Superior temporal gyrus (tissue), 1 donor: ENCODE data around the gene PGLYRP4.
"Not testable (repeated sequence)": the region's sequence is repeated elsewhere in the genome, so short reads cannot be mapped to it uniquely, and the experiment has no call there.

ENCODE experiments used
- DNase-seq: peaks from one replicate; pipeline ENCODE4 v3.0.0-alpha.2; 2016; ENCODE audit errors: extremely low spot score

PGLYRP4 gene

DNA sequence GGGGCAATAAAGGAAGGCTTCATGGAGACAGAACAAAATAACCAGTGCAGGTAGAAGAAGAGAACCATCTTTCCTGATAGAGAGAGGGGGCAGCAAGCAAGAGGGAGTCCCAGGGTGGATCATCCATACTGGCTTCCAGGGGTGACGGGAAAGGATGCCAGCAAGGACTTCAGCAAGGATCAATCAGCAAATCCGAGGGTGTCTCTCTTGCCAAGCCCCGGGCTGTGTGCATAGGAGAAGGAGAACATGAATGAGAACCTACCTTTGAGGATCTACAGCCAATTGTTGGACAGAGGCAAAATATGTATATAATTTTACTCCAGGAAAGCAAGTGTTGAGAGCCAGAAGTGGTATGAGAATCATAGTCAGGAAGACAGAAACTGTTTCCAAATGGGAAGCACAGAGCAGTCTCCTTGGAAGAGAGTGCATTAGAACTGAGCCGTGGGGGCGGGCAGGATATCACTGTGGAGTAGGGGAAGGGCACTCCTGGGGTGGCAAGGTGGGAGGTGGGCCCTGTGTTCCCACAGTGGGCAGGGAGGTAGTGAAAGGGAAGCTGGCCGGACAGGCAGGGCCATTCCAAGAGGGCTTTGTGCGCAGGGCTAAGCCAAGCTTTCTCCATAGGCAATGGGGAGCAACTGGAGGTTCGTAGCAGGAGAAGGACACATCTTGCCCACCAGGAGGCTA is 7.9 kb upstream of the PGLYRP4 start:
- DNase-seq: no peak

DNA sequence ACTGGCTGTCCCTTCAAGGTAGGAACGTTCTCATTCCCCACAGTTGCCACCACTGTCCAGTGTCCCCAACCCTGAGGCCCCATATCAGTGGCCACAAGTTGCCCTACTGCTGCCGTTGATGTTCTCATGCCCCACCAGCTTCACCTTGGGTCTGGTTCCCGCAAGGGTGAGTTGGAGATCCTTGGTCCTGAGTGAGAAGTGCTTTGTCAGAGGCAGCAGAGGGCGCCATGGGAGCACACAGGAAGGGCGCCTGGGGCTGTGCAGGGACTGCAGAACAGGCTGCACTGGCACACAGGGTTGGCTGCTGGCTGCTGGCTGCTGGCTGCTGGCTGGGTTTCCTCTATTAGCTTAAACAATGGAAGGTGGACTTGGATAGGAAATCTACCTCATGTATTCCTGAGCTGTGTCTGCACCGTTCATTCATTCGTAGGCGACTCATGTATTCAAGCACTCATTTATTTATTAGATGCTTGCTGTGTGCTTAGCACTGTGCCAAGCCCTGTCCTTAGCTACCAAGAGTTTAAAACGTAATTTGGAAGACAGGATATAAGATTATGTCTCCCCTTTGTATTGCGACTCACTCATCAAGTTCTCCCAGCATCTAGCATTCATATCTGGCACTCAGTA is 6.9 kb upstream of the PGLYRP4 start:
- no peak for DNase-seq

DNA sequence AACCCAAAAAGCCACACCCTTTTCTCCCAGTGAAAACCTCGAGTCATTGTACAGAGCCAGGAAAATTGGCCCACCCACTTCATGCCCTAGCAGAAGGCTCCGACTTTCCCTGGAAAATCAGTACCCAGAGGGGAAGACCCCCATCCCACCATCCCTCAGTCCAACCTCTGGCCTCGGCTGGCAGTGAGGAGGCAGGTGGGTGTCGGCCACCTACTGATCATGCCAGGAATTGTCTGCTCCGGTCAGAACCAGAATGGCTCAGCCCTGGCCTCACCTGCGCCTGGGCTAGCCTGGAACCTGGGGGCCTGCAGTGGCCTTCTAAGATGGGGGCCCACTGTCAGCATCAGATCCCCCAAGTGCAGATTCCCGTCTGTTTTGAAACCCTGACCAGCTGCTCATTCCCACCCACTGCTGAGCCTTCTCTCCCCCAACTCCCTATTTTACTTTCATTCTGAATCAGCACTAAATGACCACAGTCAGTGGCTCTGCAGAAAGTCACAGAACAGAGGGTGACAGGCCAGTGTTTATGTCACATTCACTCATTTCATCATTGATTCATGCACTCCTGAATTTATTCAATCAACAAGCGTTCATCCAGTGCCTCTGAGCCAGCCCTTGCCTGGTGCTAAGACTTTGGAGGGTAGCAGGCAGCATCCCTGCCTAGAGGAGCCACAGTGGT is 6.0 kb upstream of the PGLYRP4 start:
- DNase-seq: no peak

DNA sequence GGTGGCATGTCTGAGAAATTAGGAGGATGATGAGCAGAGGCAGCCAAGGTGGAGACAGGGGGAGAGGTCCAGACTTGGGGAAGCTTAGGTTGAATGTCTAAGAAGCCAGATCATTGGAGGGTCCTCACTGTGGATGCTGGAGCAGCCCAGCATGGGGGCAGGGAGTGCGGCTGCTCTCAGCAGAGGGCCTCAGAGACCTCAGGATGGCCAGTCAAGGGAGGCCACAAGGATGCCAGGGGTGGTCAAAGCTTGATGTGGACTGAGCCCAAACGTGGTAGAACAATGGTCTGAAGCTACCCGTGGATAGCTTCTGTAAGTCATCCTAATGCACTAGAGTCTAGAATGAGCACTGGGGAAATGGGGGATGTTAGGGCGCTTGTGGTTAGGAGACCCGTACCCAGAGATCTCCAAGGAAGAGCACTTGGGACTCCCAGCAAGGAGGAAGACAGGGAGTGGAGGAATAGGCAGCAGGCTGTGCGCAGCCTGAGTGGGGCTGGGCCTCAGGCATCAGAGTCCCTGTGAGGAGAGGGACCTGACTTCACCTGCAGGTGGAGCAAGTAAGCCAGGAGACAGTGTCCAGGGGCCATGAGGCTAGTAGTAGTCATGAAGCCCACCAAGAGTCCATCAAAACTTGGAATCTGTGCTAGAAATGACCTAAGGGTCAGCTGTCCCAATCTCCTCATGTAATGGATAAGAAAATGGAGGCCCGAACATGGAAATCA is 4.7 kb upstream of the PGLYRP4 start:
- DNase-seq: no peak

DNA sequence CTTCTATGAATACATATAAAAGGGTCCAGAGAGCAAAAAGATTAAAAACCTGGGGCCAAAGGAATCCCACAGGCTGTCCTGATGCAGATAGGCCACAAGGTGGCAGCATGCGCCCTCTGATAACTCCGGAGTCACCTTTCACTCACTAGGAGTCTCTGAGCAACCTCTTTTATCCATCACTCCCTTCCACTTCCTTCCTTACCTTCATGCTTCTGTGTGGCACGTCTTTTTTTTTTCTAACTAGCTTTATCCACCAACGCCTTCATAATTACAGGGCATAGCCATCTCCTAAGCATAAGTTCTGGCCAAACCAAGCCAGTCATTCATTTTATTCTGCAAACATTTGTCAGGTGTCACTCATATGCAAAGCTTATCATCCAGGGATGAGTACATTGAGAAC is 3.9 kb upstream of the PGLYRP4 start:
- peak; percentile 87 for DNase-seq

DNA sequence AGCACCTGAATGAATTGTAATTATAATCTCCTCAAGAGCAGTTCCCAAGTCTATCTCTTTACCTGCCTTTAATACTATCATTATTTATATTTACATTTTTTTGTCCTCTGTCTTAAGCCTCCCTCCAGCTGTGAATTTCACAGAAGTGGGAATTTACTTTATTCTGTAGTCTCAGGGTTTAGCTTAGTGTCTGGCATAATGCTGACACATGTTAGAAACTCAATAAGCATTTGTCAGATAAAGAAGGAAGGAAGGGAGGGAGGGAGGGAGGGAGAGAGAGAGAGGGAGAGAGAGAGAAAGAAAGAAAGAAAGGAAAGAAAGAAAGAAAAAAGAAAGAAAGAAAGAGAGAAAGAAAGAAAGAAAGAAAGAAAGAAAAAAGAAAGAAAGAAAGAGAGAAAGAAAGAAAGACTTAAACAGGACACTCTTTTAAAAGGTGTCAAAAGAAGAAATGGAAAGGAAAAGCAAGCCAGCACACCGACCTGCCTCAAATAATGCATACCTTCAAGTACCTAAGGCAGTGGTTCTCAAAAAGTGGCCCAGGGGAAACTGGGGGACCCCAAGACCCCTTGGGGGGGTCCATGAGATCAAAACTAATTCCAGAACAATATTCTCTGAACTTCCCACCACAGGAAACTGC is 1.8 kb upstream of the PGLYRP4 start:
- DNase-seq: no peak

DNA sequence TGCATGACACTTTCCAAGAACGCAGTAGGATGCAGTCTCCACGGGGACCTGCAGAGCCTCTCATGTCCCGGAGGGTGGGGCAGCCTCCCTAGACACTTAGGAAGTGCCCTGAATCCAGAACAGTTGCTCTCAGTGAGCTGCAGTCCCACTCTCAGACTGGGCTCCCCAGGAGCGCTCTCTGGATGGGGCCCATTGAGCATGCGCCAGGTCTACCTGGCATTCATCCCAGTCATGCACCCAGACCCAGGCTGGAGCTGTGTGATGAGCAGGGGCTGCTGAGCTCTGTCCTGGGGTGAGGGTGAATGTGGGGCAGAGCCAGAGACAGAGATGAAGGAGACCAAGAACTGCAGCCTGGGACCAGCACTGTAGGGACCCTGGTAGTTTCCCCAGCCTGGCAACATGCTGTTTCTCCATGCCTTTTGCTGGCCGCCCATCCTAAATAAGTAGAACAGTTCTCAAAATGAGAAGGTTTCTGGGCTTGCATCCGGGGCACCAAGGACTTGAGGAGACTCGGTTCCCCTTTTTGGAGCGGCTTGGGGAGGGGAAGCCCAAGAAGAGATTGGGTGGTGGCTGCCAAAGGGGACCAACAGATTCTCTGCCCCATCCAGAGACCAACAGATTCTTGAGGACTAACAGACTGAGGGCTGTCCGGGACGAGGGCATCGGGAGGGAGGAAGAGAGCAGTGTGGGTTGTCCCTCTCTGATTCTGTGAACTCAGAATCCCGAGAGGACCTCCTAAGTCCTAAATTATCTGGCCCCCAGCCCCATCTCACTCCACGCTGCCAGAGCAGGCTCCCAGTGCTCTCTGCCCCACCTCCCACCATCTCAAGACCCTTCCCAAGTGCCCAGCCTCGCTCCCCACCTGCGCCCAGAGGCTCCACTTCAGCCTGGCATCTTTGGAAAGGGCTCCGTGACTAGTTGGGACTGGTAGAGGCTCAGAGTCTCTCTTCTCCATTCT is 1.0 kb upstream of the PGLYRP4 start:
- no peak for DNase-seq

DNA sequence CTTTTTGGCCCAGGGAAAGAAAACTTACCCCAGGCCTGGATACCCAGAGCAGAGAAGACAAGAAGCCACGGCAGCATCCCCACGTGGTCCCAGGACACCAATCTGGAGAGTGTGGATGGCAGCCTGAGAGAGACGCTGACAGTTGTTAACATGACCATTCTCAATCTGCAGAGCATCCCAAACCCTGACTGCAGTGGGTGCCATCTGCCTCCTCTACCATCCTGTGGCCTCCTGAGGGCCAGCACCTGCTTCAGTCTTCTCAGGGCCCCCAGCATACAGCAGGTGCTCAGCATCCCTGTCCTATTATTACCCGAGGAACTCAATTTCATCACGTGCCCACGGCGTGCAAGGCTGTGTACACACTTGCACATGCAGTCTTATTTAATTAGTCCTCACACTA is 785 bp downstream of the PGLYRP4 start:
- no peak for DNase-seq

DNA sequence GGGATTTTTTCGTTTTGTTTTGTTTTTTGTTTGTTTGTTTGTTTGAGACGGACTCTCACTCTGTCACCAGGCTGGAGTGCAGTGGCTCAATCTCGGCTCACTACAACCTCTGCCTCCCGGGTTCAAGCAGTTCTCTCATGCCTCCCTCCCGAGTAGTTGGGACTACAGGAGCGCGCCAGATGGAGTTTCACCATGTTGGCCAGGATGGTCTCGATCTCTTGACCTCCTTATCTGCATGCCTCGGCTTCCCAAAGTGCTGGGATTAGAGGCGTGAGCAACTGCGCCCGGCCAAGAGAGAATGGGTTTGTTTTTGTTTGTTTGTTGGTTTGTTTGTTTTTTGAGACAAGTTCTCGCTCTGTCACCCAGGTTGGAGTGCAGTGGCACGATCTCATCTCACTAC is 1.6 kb downstream of the PGLYRP4 start:
- DNase-seq: not testable (repeated sequence)

DNA sequence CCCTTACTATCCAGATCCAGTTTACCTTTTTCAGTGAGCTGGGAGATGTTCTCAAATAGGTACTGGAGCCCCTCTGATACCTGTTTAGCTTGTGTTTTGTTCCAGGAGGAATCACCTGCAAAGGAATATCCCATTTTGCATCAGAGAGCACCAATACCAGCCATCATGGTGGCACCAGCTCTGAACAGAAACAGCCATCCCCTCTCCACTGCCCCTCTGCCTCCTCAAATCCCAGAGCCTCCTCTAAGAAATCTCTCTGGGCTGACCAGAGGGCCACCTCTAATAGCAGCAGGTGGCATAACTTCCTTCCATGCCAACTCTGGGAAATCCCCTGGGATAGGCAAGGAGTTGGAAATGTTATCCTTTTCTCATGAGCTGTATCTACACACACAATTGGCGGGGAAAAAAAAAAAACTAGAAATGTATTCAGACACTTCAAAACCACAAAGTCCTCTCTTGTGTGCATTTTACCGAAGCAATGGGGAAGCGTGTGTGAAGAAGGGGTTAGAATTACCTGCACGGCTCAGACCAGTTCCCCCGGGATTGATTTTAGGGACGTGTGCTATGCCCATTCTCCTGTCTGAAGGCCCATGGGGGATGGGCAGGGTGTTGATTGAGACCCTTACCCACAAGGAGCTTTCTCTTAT is 2.4 kb downstream of the PGLYRP4 start:
- DNase-seq: no peak

DNA sequence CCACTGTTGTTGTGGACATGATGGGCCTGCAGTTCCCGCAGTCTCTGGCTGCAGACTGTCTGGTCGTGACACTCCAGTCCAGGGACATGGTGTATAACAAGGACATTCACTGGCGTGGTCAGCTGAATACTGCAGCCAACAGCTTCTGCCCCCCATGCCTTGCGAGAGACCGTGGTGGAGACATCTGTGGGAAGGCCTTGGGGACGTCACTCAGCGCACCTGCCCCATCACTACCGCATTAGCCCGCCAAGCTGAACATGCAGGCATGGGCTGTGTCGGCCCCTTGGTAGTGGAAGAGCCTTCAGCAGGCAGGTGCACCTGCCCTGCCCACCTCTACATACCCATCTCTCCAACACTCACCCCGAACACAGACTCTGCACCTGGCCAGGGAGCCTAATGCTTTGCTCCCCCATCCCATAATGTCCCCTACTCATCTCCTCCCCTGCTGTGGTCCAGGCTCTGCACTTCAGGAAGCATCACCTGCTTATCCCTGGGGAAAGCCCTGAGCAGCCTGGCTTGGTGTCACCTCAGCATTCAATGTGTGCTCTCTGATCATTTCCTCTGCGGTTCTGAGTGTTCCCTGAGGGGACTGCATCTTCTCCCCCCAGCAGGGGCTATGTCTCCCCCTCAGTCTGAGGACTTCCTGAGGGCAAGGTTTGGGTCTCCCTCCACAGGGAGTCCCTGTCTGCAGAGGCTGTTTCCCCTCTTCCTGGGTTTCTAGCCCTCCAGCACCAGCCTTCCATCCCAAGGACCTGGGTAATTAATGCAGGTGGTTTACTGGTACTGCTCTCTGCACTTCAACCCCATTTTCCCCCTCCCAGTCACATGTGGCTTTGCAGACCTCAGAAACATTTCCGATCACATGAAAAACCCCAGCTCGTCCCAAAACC is 3.2 kb downstream of the PGLYRP4 start:
- DNase-seq: no peak

DNA sequence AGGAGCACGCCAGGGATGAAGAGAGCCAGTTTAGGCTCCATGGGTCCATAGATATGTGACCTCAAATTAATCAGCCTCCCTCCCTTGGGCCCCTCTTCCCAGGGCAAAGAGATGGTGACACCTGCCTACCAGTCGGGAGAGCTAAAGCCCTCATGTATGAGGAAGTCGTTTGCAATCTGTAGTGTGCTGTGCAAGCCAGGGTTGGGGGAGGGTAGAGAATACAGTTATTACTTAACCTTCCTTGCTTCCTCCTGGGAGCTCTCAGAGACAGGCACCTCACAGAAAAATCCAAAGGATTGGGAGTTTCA is 4.0 kb downstream of the PGLYRP4 start:
- no peak for DNase-seq

DNA sequence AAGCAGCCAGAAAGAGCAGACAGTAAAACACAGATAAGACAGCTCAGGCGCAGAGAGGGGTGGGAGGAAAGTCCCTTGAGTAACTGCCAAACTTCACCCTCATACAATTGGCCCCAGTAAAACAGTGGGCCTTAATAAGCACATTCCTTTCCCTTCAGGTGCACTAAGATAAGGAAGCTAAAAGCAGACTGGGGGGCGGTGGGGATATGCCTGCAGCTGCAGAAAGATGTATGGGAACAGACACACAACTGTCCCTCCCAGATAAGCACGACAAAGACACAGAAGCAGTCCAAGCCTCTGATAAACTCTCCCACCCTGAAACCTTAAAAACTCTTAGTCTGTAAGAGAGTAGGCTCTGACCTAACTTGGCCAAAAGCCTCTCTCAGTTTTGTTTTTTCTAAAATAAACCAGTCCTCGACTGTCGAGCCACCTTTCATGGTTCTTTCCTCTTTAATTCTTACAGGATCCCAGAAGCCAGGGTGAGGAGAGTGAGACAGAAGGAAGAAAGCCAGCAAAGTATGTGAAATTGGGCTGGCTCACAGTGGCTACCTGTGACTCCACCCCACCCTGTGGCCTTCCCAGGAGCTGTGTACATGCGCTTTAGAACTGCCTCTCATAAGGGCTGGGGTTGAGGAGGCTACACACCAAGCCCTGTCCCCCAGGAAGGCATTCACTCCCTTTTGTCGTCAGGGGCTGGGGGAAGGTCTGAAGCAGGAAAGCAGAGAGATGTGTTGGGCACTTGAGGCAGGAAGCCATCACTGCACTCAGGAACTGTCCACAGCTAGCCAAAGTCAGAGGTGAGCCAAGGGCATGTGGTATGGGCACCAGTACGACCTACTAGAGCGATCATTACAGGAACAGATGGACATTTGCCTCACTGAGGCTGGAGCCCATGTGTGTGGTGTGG is 4.6 kb downstream of the PGLYRP4 start:
- DNase-seq: no peak

DNA sequence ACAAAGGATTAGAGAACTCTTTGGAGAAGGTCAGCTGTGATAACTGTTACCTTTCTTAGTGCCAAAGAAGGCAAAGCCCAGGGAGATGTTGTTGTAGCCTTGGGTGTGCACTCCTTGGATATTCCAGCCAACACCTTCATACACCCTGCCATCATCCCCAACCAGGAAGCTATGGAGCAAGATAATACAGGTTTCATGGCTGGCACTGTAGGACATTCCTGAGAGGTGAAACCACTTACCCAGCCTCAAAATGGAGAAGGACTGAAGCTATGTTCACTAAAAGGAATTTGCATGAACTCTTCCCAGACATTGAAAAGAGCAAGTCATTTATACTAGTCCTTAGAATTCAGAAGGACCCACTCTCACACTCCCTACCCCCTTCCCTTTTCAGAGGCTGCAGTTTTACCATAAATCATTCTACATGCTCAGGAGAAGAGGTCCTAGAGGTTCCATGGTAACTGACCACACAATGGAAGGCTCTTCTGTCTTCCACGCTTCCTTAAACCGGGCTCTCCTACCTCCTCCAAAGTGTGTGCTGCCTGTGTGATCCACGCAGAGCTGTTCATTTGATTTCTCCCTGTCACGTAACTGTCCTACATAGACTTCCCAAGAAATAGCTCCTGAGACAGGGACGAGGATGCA is 5.5 kb downstream of the PGLYRP4 start:
- DNase-seq: no peak

DNA sequence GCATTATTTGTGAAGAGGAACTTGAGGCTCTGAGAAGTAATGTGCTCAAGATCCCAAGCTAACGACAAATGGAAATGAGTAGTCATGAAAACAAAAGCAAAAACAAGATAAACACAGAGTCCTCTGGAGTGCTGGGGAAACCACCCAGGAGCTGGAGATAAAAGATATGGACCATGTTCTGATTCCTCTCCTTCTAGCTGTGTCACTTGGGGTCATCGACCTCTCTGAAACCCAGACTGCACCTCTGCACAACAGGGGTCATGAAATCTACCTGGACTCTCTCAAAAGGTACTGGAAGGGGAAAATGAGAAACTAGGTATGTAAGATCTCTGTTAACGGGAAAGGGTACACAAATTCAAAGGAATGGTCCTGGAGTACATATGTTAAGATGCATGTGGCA is 6.5 kb downstream of the PGLYRP4 start:
- no peak for DNase-seq

DNA sequence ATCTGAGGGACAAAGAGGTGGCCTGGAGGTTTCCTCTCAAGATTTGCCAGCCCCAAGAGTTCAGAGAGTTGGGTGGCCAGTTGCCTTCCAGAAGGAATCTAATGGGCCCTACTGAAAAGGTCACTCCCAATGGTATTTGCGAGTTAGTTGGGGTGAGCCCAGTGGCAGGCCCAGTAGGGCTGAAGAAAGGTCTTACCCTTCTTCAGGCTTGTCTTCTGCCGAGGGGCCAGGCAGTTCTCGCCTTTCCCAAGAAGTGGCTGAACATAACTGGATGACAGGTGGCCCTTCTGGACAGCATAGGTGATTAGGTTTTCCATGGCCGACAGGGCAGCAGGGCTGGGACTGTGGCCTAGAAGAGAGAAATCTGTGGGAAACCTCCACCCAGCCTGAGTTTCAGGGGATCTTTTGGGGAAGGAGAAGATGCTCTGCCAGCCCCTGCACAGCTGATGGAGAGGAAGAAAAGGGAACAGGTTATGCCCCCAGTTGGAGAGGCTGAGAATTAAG is 7.2 kb downstream of the PGLYRP4 start:
- DNase-seq: no peak

DNA sequence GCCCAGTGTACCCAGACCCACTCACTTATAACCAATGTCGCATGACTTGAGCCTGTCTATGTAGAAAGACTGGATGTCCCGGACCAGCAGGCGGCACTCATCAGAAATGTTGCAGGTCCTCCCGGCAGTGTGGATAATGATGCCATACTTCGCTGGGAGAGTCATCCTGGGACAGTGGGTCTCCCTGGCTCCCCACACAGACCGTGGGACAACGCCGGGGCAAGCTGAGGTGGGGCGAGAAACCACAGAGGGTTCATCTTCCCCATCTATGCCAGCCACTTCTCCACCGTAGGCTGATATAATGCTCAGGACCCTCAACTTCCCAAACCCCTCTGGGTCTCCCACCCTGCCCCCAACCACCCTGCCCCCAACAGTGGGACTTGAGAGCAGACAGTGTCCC is 8.3 kb downstream of the PGLYRP4 start:
- no peak for DNase-seq

DNA sequence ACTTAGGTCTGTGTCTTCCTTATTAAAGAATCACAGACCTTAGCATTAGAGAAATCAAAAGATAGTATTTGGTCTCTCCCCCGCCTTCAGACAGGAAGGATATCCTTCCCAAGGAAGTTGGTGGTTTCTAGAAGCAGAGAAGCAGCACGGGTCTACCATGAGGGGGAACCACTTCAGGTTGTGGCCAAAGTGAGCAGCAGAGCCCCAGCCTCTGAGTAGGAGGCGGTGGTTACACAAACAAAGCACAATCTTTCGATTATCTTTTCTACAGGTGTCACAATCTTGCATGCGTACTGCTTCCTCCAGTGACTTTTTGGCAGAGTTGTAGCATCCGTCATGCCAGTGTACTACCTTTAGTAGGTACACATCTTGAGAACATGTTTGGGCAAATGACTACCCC is 8.8 kb downstream of the PGLYRP4 start:
- DNase-seq: no peak
